ENCODE results near the gene TLN1.

Gene TLN1

DNA sequence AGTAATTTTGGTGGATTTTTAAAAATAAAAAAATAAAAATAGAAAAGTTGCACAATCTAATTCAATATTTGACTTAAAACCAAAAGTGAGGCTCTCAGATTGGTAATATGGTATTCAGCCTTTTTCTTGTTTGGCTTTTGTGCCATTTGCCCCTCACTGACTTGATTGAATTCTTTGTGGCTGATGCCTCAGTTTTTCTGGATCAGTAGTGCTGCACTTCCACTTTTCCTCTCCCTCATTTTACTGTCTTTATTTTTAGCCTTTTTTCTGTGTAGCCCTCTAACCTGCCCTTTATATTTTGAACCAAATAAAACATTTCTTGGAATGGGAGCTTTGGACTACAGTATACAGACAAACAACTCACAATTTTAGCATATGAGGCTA lies 25.9 kb upstream of the TLN1 start:
- Histone ChIP-seq H3K36me3 (ENCODE audit: control insufficient read depth, low read length) (peaks cover 20% of the 10 kb centered on the region), H3K9me3 (ENCODE audit: control insufficient read depth, insufficient read depth, low read length) (no peaks in the 10 kb centered on the region), H3K9me2 (replicated peaks; ENCODE audit: control insufficient read depth, low read length) (no peaks in the 10 kb centered on the region), H3K27ac (ENCODE audit: low read depth, low read length) (peak overlapping the region; percentile 83), H3K4me1 (ENCODE audit: control insufficient read depth, low read length) (peaks cover 48% of the 10 kb centered on the region), H3F3A (ENCODE audit: control insufficient read depth, insufficient read depth) (peaks cover 25% of the 10 kb centered on the region), H3K4me3 (ENCODE audit: low read length) (peak overlapping the region; percentile 85), H3K79me2 (ENCODE audit: control insufficient read depth, low read length) (peaks cover 21% of the 10 kb centered on the region), H3K4me2 (ENCODE audit: low read length) (peak overlapping the region; percentile 99), H3K27me3 (ENCODE audit: control insufficient read depth, low read length) (no peaks in the 10 kb centered on the region), H4K20me1 (ENCODE audit: control insufficient read depth, insufficient read depth, low read depth, low read length) (no peaks in the 10 kb centered on the region)
- TF ChIP-seq EZH2phosphoT487 (IDR thresholded peaks at IDR 0.05; ENCODE audit: borderline replicate concordance, low read length) (no peak), CTCF (IDR thresholded peaks at IDR 0.05; ENCODE audit: low read depth, low read length, poor library complexity, severe bottlenecking) (no peak)

DNA sequence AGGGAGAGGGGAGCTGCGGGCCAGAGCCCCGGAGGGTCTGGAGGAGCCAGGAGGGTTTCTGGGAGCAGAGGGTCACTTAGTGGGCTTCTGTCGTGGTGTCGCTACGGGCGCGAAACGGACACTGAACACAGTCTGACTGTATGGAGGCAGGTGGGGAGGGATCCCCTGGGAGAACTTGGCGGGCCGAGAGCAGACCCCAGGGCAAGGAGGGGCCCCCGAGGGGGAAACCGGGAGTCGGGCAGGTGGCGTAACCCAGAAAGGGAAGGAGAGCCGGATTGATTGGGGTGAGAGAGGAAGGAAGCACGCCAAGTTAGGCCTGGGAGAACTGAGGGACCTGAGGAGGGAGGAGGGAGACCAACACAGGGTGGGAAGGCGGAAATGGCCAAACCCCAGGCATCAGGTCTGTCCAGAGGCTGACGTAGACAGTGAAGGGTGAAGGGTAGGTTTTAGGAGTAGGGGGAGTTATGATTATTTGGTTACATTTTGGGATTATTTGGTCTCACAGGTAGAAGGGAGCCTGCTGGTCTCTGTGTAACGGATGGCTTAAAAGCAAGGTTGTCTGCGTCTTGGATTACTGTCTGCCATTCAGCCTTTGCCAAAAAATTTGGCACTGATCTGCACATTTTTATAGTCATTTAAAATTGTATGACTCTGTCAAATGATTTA lies 25.4 kb upstream of the TLN1 start:
- Histone ChIP-seq H3K9me3 (ENCODE audit: control insufficient read depth, insufficient read depth, low read length) (no peaks in the 10 kb centered on the region), H3K4me1 (ENCODE audit: control insufficient read depth, low read length) (peaks cover 43% of the 10 kb centered on the region), H3K27me3 (ENCODE audit: control insufficient read depth, low read length) (no peaks in the 10 kb centered on the region), H3K79me2 (ENCODE audit: control insufficient read depth, low read length) (peaks cover 21% of the 10 kb centered on the region), H3F3A (ENCODE audit: control insufficient read depth, insufficient read depth) (peaks cover 20% of the 10 kb centered on the region), H3K36me3 (ENCODE audit: control insufficient read depth, low read length) (peaks cover 25% of the 10 kb centered on the region), H3K4me3 (ENCODE audit: low read length) (peak overlapping the region; percentile 85), H3K9me2 (replicated peaks; ENCODE audit: control insufficient read depth, low read length) (no peaks in the 10 kb centered on the region), H3K4me2 (ENCODE audit: low read length) (peak overlapping the region; percentile 99), H3K27ac (ENCODE audit: low read depth, low read length) (peak overlapping the region; percentile 83), H4K20me1 (ENCODE audit: control insufficient read depth, insufficient read depth, low read depth, low read length) (no peaks in the 10 kb centered on the region)
- TF ChIP-seq CTCF (IDR thresholded peaks at IDR 0.05; ENCODE audit: low read depth, low read length, poor library complexity, severe bottlenecking) (no peak), EZH2phosphoT487 (IDR thresholded peaks at IDR 0.05; ENCODE audit: borderline replicate concordance, low read length) (no peak)

DNA sequence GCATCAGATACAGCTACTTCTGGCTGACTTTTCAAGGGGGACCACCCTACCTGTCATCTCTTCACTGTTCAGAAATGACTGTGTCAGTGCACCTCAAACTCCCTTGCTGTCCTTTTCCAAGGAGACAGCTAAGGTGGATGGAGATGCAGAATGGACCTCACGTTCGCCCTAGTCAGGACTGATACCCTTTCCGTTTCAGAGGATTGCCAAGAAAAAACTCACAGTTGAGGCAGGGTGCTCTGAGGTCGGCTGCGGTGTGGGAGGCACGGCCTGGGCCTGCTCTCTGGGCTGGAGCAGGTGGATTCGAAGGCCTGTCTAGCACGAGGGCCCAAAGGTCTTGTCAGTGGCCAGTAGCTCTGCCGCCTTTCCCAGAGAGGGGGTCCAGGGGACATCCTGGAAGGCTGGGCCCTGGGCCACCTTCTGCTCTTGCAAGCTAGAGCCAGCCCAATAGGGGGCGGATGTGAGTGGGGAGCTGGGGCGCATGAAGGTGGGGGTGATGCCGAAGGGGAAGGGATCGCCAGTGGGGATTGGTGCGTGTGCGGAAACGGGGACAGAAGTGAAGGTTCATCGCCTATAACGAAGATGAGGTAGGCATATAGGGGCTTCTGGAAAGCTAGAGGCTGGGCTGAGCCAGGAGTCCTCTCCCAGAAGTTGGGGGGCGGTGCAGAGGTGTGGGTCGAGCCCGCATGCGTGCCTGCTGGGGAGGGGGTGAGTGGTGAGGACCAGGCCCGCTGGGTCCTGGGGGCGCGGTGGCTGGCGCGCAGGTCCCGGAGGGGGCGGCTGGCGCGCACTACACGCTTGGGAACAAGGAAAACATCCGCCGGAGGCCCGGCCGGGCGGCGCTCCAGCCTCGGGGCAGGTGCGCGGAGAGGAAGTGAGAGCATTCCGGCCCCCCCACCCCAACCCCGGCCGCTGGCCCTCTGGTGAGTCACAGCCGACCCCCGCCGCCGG lies 24.6 kb upstream of the TLN1 start:
- peak overlapping the region; percentile 85 for H3K4me3 ChIP-seq (ENCODE audit: low read length)

More for the DNA sequence above, 24.6 kb upstream of the TLN1 start:
- H3K9me3 ChIP-seq (ENCODE audit: control insufficient read depth, insufficient read depth, low read length), result no peaks in the 10 kb centered on the region
- no peak for TF ChIP-seq EZH2phosphoT487 (IDR thresholded peaks at IDR 0.05; ENCODE audit: borderline replicate concordance, low read length)
- TF ChIP-seq CTCF (IDR thresholded peaks at IDR 0.05; ENCODE audit: low read depth, low read length, poor library complexity, severe bottlenecking), result peak; percentile 96
- H3K4me1 ChIP-seq (ENCODE audit: control insufficient read depth, low read length), result peaks cover 41% of the 10 kb centered on the region
- H3K27ac ChIP-seq (ENCODE audit: low read depth, low read length), result peak overlapping the region; percentile 83
- H3K9me2 ChIP-seq (replicated peaks; ENCODE audit: control insufficient read depth, low read length), result no peaks in the 10 kb centered on the region
- H3K27me3 ChIP-seq (ENCODE audit: control insufficient read depth, low read length), result no peaks in the 10 kb centered on the region
- peak overlapping the region; percentile 99 for H3K4me2 ChIP-seq (ENCODE audit: low read length)
- H4K20me1 ChIP-seq (ENCODE audit: control insufficient read depth, insufficient read depth, low read depth, low read length), result no peaks in the 10 kb centered on the region
- H3F3A ChIP-seq (ENCODE audit: control insufficient read depth, insufficient read depth), result peaks cover 20% of the 10 kb centered on the region
- H3K36me3 ChIP-seq (ENCODE audit: control insufficient read depth, low read length), result peaks cover 33% of the 10 kb centered on the region
- H3K79me2 ChIP-seq (ENCODE audit: control insufficient read depth, low read length), result peaks cover 17% of the 10 kb centered on the region

Data from DOHH2 (cell line).